ENCODE results near the gene AMPD3. TPM values are rescaled to one million over a fixed set of nuclear protein-coding genes. Genes with fewer than 3 reads are reported as not detected.

Gene AMPD3
- total and polyA plus RNA-seq, 2 donors (not counting 1 experiment from before 2014, with no cell fraction given) = 40.1 to 85.5 TPM

GRCh38 chr11:10488121-10488933, 33.3 kb downstream of the AMPD3 start:
- TF ChIP-seq CTCF (IDR thresholded peaks at IDR 0.05) (no peak), EZH2 (IDR thresholded peaks at IDR 0.05; ENCODE audit: borderline replicate concordance, insufficient read depth, low read depth, low read length, poor library complexity, severe bottlenecking) (no peak)
- H3K9me3 ChIP-seq (ENCODE audit: control extremely low read depth in 1 of 3, control insufficient read depth in 2 of 3, insufficient read depth in 1 of 3, low read length in 2 of 3) = no peaks in the 10 kb centered on the region
- H3K4me3 Mint-ChIP-seq = peak overlapping the region; percentile 53
- peak overlapping the region; percentile 90 for H3K27ac Mint-ChIP-seq
- H3K27ac ChIP-seq (ENCODE audit: low read length in 2 of 2) = peak overlapping the region; percentile 94 to 98
- H3K79me2 ChIP-seq (ENCODE audit: control insufficient read depth, insufficient read depth, low read length) = peaks cover 38% of the 10 kb centered on the region
- CTCF ChIA-PET = interaction anchor here (0.8 to 3.0 kb wide), 15 partner anchors 16 to 248 kb away, joined by 3 to 35 read pairs (median 4); partner anchors contain the start of gene RNF141
- no peaks in the 10 kb centered on the region for H3K9me3 Mint-ChIP-seq (ENCODE audit: insufficient read depth)
- H3K4me3 ChIP-seq (ENCODE audit: control extremely low read depth in 1 of 5, extremely low read depth in 1 of 5, insufficient read depth in 1 of 5, low read depth in 2 of 5, low read length in 4 of 5) = no peak overlapping the region
- peak overlapping the region; percentile 43 for H2AFZ ChIP-seq (ENCODE audit: insufficient read depth, low read depth, low read length, poor library complexity, severe bottlenecking)
- H3K27me3 Mint-ChIP-seq = no peaks in the 10 kb centered on the region
- intact Hi-C loops (cut with micrococcal nuclease) = no loop called here
- H3K36me3 ChIP-seq (replicated peaks in 1 of 2; ENCODE audit: control extremely low read depth in 1 of 2, control insufficient read depth in 1 of 2, extremely low read depth in 1 of 2, insufficient read depth in 2 of 2, low read length in 1 of 2) = peaks cover 0 to 88% of the 10 kb centered on the region in 2 experiments
- peaks cover 39% of the 10 kb centered on the region for H3K4me1 Mint-ChIP-seq
- H4K20me1 ChIP-seq (ENCODE audit: control insufficient read depth, insufficient read depth, low read length, poor library complexity, severe bottlenecking) = peaks cover 8% of the 10 kb centered on the region
- ATAC-seq (ENCODE audit: low read depth) (peak; percentile 40), DNase-seq (peak; percentile 43)
- POLR2A ChIA-PET = interaction anchor here (0.7 to 2.1 kb wide), 12 partner anchors 11 to 154 kb away, joined by 3 to 8 read pairs (median 4); partner anchors contain the start of gene RNF141
- 89% methylated on average over 12 of the region's 13 CpGs for WGBS (ENCODE audit: insufficient coverage)
- no peaks in the 10 kb centered on the region for H3K27me3 ChIP-seq (replicated peaks in 1 of 4; ENCODE audit: control extremely low read depth in 1 of 4, control insufficient read depth in 3 of 4, insufficient read depth in 4 of 4, low read length in 3 of 4)
- peaks cover 24 to 34% of the 10 kb centered on the region in 2 donors for H3K4me1 ChIP-seq (ENCODE audit: control insufficient read depth in 2 of 2, insufficient read depth in 2 of 2, low read length in 2 of 2)
- peak overlapping the region; percentile 36 for H3K4me2 ChIP-seq (replicated peaks; ENCODE audit: low read depth, low read length, poor library complexity, severe bottlenecking)
- H3K9ac ChIP-seq (ENCODE audit: low read length) = no peak overlapping the region
